DMS79 (cell line): ENCODE data around the gene PTGDR.

Source experiments
- DNase-seq: peaks from one replicate; lab custom pipeline; 2025; lab: John Stamatoyannopoulos, UW

PTGDR gene

GRCh38 chr14:52267501-52268278 lies at the start of gene PTGDR:
TSS of gene PTGDR (plus strand) at chr14:52267698. CDS start at chr14:52267815, 117 bp downstream.
- DNase-seq: peak; percentile 53

GRCh38 chr14:52219488-52220084 lies 47.9 kb upstream of the PTGDR start:
- no peak for DNase-seq

- no peak for DNase-seq
These were observed 46.3 kb upstream of the PTGDR start for GRCh38 chr14:52220924-52221811.

GRCh38 chr14:52222901-52223300 lies 44.6 kb upstream of the PTGDR start:
- DNase-seq: no peak

GRCh38 chr14:52227619-52228222 lies 39.8 kb upstream of the PTGDR start:
- DNase-seq: no peak

- DNase-seq: no peak
These were observed 33.8 kb upstream of the PTGDR start for GRCh38 chr14:52233693-52234092.

- DNase-seq: peak; percentile 20
These were observed 32.1 kb upstream of the PTGDR start for GRCh38 chr14:52235434-52235833.

- no peak for DNase-seq
These were observed 31.5 kb upstream of the PTGDR start for GRCh38 chr14:52235866-52236510.

GRCh38 chr14:52238682-52239081 lies 28.8 kb upstream of the PTGDR start:
- DNase-seq: no peak

- DNase-seq: no peak
These were observed 26.9 kb upstream of the PTGDR start for GRCh38 chr14:52240623-52241022.

GRCh38 chr14:52241087-52241793 lies 26.3 kb upstream of the PTGDR start:
- no peak for DNase-seq

GRCh38 chr14:52244328-52244727 lies 23.2 kb upstream of the PTGDR start:
- DNase-seq: no peak

- no peak for DNase-seq
These were observed 22.5 kb upstream of the PTGDR start for GRCh38 chr14:52244997-52245396.

GRCh38 chr14:52248057-52248456 lies 19.4 kb upstream of the PTGDR start:
- DNase-seq: no peak

- DNase-seq: no peak
These were observed 15.8 kb upstream of the PTGDR start for GRCh38 chr14:52251724-52252123.

GRCh38 chr14:52253503-52253902 lies 14.0 kb upstream of the PTGDR start:
- no peak for DNase-seq

- DNase-seq: no peak
These were observed 13.4 kb upstream of the PTGDR start for GRCh38 chr14:52254086-52254485.

- no peak for DNase-seq
These were observed 8.7 kb upstream of the PTGDR start for GRCh38 chr14:52258783-52259182.

- DNase-seq: no peak
These were observed 8.1 kb upstream of the PTGDR start for GRCh38 chr14:52259434-52259833.

- DNase-seq: no peak
These were observed 4.9 kb upstream of the PTGDR start for GRCh38 chr14:52262600-52262999.

- no peak for DNase-seq
These were observed 4.3 kb upstream of the PTGDR start for GRCh38 chr14:52263190-52263589.
